B cell (primary cell): ENCODE measurements around the gene MCHR1. TPM values are rescaled to one million over a fixed set of nuclear protein-coding genes. Genes with fewer than 3 reads are reported as not detected.
A peak's percentile ranks its signal among the peaks of the same experiment; 100 is the strongest.

Experiments
- ATAC-seq: fragments of 200-7000 bp; cut with Tn5 transposase; one replicate; pipeline ENCODE4 v1.10.0; 2021; ENCODE audit warnings: low read depth, mild to moderate bottlenecking, moderate number of reproducible peaks, moderate library complexity
- CTCF ChIA-PET: fragments of 350-600 bp; sonication (Branson Sonifier 250); formaldehyde crosslinking; loops from one replicate; lab custom pipeline; 2021; ENCODE audit warnings: antibody characterized with exemption, inconsistent platforms; lab: Charles Lee
- POLR2A ChIA-PET: fragments of 350-600 bp; sonication (Branson Sonifier 250); formaldehyde crosslinking; loops from one replicate; lab custom pipeline; 2021; ENCODE audit warnings: antibody characterized with exemption; lab: Charles Lee
- DNase-seq: peaks from one replicate; pipeline ENCODE4 v3.0.0; 2013
- H2AFZ ChIP-seq: 2 replicates; pipeline ENCODE4 v1.6.1; 2012; ENCODE audit warnings: mild to moderate bottlenecking, low read depth, low read length; ENCODE audit not compliant: insufficient read depth, poor library complexity, severe bottlenecking
- H3K27ac ChIP-seq, 2 donors: 1 replicate in 1 of 2; 2 replicates in 1 of 2; pipeline ENCODE4 v1.5.1; 2012 to 2013; ENCODE audit warnings: low read length in 2 of 2, mild to moderate bottlenecking in 2 of 2, moderate library complexity in 1 of 2
- H3K27me3 ChIP-seq, 4 experiments: fragments of 200-600 bp in 1 of 4; sonication (generic) in 1 of 4; replicated peaks in 1 of 4; 1 replicate in 2 of 4; 2 replicates in 2 of 4; pipeline versions ENCODE4 v1.6.1 to v1.7.0; 2013 to 2016; ENCODE audit warnings: low read length in 3 of 4, mild to moderate bottlenecking in 2 of 4, mixed read lengths in 1 of 4, moderate library complexity in 1 of 4; ENCODE audit not compliant: insufficient read depth in 4 of 4, control insufficient read depth in 3 of 4; ENCODE audit errors: control extremely low read depth in 1 of 4
- H3K36me3 ChIP-seq, 2 experiments: replicated peaks in 1 of 2; 1 replicate in 1 of 2; 2 replicates in 1 of 2; pipeline versions ENCODE4 v1.6.1 to v1.7.1; 2013; ENCODE audit warnings: low read length in 1 of 2; ENCODE audit not compliant: insufficient read depth in 2 of 2, control insufficient read depth in 1 of 2; ENCODE audit errors: control extremely low read depth in 1 of 2, extremely low read depth in 1 of 2
- H3K4me1 ChIP-seq, 2 donors: fragments of 200-600 bp in 1 of 2; sonication (generic) in 1 of 2; 1 replicate in 1 of 2; 2 replicates in 1 of 2; pipeline versions ENCODE4 v1.5.1 to v1.6.1; 2013 to 2017; ENCODE audit warnings: low read length in 2 of 2; ENCODE audit not compliant: control insufficient read depth in 2 of 2, insufficient read depth in 2 of 2
- H3K4me2 ChIP-seq: replicated peaks from 2 replicates; pipeline ENCODE3; 2012; ENCODE audit warnings: mild to moderate bottlenecking, low read depth, low read length; ENCODE audit not compliant: poor library complexity, severe bottlenecking
- H3K4me3 ChIP-seq, 5 experiments: fragments of 200-600 bp in 1 of 5; sonication (generic) in 1 of 5; 1 replicate in 3 of 5; 2 replicates in 2 of 5; pipeline versions ENCODE4 v1.5.1 to v1.7.0; 2011 to 2016; ENCODE audit warnings: low read length in 4 of 5, mild to moderate bottlenecking in 4 of 5, low read depth in 2 of 5, control low read depth in 1 of 5, moderate library complexity in 1 of 5; ENCODE audit not compliant: insufficient read depth in 1 of 5; ENCODE audit errors: control extremely low read depth in 1 of 5, extremely low read depth in 1 of 5
- H3K79me2 ChIP-seq: fragments of 200-600 bp; sonication (generic); one replicate; pipeline ENCODE4 v1.6.0; 2016; ENCODE audit warnings: low read length; ENCODE audit not compliant: control insufficient read depth, insufficient read depth
- H3K9ac ChIP-seq: fragments of 200-600 bp; sonication (generic); 2 replicates; pipeline ENCODE4 v1.6.1; 2017; ENCODE audit warnings: mild to moderate bottlenecking, low read length, moderate library complexity
- H3K9me3 ChIP-seq, 3 donors: one replicate each; pipeline versions ENCODE4 v1.6.1 to v1.7.1; 2013; ENCODE audit warnings: low read length in 2 of 3; ENCODE audit not compliant: control insufficient read depth in 2 of 3, insufficient read depth in 1 of 3; ENCODE audit errors: control extremely low read depth in 1 of 3
- H4K20me1 ChIP-seq: 2 replicates; pipeline ENCODE4 v1.6.0; 2012; ENCODE audit warnings: mild to moderate bottlenecking, low read length; ENCODE audit not compliant: insufficient read depth, control insufficient read depth, poor library complexity, severe bottlenecking
- H3K27ac Mint-ChIP-seq: one replicate; pipeline ENCODE4 v1.8.0; 2021; ENCODE audit warnings: mixed read lengths
- H3K27me3 Mint-ChIP-seq: one replicate; pipeline ENCODE4 v1.8.0; 2021; ENCODE audit warnings: mixed read lengths
- H3K4me1 Mint-ChIP-seq: one replicate; pipeline ENCODE4 v1.8.0; 2021; ENCODE audit warnings: mixed read lengths
- H3K4me3 Mint-ChIP-seq: one replicate; pipeline ENCODE4 v1.8.0; 2021; ENCODE audit warnings: mixed read lengths
- H3K9me3 Mint-ChIP-seq: one replicate; pipeline ENCODE4 v1.8.0; 2022; ENCODE audit warnings: mixed read lengths; ENCODE audit not compliant: insufficient read depth
- EZH2 ChIP-seq: IDR thresholded peaks from 2 replicates; pipeline ENCODE4 v1.6.1; 2012; ENCODE audit warnings: borderline replicate concordance, low read depth, mild to moderate bottlenecking, moderate library complexity, low read length; ENCODE audit not compliant: insufficient read depth, poor library complexity, severe bottlenecking
- WGBS: methylation state at CpG from one replicate; pipeline ENCODE4 v1.1.5; 2013; ENCODE audit warnings: missing lambda C conversion rate; ENCODE audit not compliant: insufficient coverage; 5-methylcytosine and 5-hydroxymethylcytosine counted together
- intact Hi-C: fragments of 100-400 bp; cut with micrococcal nuclease; formaldehyde crosslinking; loops from one replicate; pipeline ENCODE4 v1.10.0; 2022
- polyA plus RNA-seq: library from polyadenylated mRNA; depleted of rRNA; stranded (reverse); fragments of >200 nt; gene quantifications from 2 replicates; pipeline ENCODE4 v1.2.3, GENCODE V29; 2012
- total RNA-seq, 2 donors: library from RNA; stranded (reverse); fragments of 120-200 nt in 1 of 2; gene quantifications; 1 replicate in 1 of 2; 2 replicates in 1 of 2; pipeline versions ENCODE4 v1.2.3 to v1.2.4, GENCODE V29; 2013 to 2022
- TF ChIP-seq, protein P1 (sequence below): fragments of 200-600 bp; IDR thresholded peaks from one replicate; pipeline ENCODE4 v1.8.0; 2022; ENCODE audit warnings: antibody characterized with exemption, mild to moderate bottlenecking

MCHR1 gene
- total and polyA plus RNA-seq, 2 donors (not counting 1 experiment from before 2014, with no cell fraction given) = not detected

DNA sequence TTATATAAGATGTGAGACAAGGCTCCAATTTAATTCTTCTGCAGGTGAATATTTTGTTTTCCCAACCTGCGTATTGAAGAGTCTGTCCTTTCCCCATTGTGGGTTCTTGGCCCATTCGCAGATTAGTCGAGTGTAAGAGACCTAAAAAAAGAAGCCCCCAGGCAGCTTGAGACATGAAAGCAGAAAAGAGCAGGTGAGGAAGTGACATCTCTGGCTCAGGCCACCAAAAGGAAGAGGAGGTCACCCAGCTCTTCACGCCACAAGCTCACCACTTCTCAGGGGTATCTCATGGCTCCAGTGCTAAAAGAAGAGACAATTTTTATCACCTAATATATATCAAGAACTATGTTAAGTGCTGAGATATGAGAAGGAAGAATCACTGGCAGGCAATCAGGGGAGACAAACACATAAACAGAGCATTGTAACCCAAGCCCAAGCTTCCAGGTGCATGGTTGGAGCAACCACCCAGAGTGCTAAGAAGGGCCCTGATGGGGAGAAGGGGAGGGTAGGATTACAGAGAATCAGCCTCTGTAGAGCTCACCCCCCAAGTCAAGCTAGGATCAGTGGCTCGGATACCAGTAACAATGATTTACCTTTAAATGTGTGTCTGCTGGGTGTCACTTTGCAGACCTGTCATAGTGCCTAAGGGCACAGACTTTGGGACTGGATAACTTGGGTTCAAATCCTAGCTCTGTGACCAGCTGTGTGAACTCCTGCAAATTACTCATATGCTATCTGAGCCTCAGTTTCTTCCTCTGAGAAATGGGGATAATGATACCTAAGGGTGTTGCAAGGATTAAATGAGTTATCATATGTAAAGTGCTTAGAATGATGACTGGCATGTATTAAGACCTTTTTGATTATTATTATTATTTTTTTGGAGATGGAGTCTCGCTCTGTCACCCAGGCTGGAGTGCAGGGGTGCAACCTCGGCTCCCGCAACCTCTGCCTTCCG is 39.2 kb downstream of the MCHR1 start:
- H3K4me3 Mint-ChIP-seq = no peak overlapping the region
- peaks cover 27% of the 10 kb centered on the region for H3K27me3 Mint-ChIP-seq
- Histone ChIP-seq H3K4me2 (no peak overlapping the region), H3K4me1 (peaks cover 6 to 9% of the 10 kb centered on the region in 2 donors), H3K9ac (no peak overlapping the region), H3K36me3 (no peaks in the 10 kb centered on the region), H2AFZ (peak overlapping the region; percentile 45), H3K4me3 (no peak overlapping the region), H3K27me3 (peaks cover 0 to 11% (median 0%) of the 10 kb centered on the region in 4 experiments), H3K9me3 (no peaks in the 10 kb centered on the region), H4K20me1 (no peaks in the 10 kb centered on the region), H3K27ac (no peak overlapping the region), H3K79me2 (no peaks in the 10 kb centered on the region)
- ATAC-seq (no peak), DNase-seq (no peak)
- CTCF ChIA-PET = interaction anchor here (0.6 kb wide), 2 partner anchors 12 to 20 kb away, joined by 3 to 4 read pairs; no protein-coding TSS in a partner anchor
- POLR2A ChIA-PET = no interaction called here
- peaks cover 7% of the 10 kb centered on the region for H3K4me1 Mint-ChIP-seq
- no peak for TF ChIP-seq EZH2
- TF ChIP-seq, protein P1, sequence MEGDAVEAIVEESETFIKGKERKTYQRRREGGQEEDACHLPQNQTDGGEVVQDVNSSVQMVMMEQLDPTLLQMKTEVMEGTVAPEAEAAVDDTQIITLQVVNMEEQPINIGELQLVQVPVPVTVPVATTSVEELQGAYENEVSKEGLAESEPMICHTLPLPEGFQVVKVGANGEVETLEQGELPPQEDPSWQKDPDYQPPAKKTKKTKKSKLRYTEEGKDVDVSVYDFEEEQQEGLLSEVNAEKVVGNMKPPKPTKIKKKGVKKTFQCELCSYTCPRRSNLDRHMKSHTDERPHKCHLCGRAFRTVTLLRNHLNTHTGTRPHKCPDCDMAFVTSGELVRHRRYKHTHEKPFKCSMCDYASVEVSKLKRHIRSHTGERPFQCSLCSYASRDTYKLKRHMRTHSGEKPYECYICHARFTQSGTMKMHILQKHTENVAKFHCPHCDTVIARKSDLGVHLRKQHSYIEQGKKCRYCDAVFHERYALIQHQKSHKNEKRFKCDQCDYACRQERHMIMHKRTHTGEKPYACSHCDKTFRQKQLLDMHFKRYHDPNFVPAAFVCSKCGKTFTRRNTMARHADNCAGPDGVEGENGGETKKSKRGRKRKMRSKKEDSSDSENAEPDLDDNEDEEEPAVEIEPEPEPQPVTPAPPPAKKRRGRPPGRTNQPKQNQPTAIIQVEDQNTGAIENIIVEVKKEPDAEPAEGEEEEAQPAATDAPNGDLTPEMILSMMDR = no peak
- 80% methylated on average over 5 of the region's 9 CpGs for WGBS
- H3K27ac Mint-ChIP-seq = no peak overlapping the region
- no peaks in the 10 kb centered on the region for H3K9me3 Mint-ChIP-seq
- intact Hi-C loops = no loop called here

DNA sequence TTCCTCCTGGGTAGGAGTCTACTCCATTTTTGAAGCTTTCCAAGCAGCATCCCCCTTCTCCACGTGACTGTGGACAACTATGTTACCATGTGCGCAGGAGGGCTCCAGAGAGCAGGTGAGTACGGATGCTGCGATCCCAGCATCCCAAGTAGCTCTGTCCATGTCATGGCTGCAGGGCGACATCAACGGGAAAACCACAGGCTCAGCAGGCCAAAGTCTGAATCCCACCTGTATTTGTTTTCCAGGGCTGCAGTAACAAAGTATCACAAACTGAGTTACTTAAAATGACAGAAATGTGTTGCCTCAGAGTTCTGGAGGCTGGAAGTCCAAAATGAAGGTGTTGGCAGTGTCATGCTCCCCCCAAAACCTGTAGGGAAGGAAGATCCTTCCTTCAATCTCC is 40.3 kb downstream of the MCHR1 start:
- CTCF ChIA-PET = no interaction called here

More for the DNA sequence above, 40.3 kb downstream of the MCHR1 start:
- H3K9me3 ChIP-seq = no peaks in the 10 kb centered on the region
- no peak overlapping the region for H3K9ac ChIP-seq
- no peak overlapping the region for H3K4me2 ChIP-seq
- Mint-ChIP-seq H3K27me3 (peaks cover 26% of the 10 kb centered on the region), H3K4me3 (no peak overlapping the region), H3K27ac (no peak overlapping the region), H3K4me1 (peaks cover 5% of the 10 kb centered on the region), H3K9me3 (no peaks in the 10 kb centered on the region)
- DNase-seq (no peak), ATAC-seq (no peak)
- no peak overlapping the region for H3K4me3 ChIP-seq
- H3K79me2 ChIP-seq = no peaks in the 10 kb centered on the region
- no peaks in the 10 kb centered on the region for H4K20me1 ChIP-seq
- no peak for TF ChIP-seq EZH2
- TF ChIP-seq, protein P1 = no peak
- WGBS = 92% methylated on average over 4 of the region's 6 CpGs
- POLR2A ChIA-PET = no interaction called here
- no peak overlapping the region for H2AFZ ChIP-seq
- no peaks in the 10 kb centered on the region for H3K36me3 ChIP-seq
- H3K4me1 ChIP-seq = peaks cover 4 to 8% of the 10 kb centered on the region in 2 donors
- H3K27me3 ChIP-seq = peaks cover 0 to 5% (median 0%) of the 10 kb centered on the region in 4 experiments
- no peak overlapping the region for H3K27ac ChIP-seq
- intact Hi-C loops = no loop called here
